Loucy (cell line): ENCODE results near the gene LPP.

ENCODE experiments used
- H2AFZ ChIP-seq: fragments of 200-600 bp; sonication (generic); 2 replicates; pipeline ENCODE4 v1.6.0; 2016; ENCODE audit warnings: antibody characterized with exemption, mild to moderate bottlenecking, low read length, moderate library complexity
- H3F3A ChIP-seq: fragments of 200-600 bp; 2 replicates; pipeline ENCODE4 v1.6.0; 2016; ENCODE audit warnings: antibody characterized with exemption, low read depth, mild to moderate bottlenecking
- H3K27me3 ChIP-seq: fragments of 200-600 bp; sonication (generic); 2 replicates; pipeline ENCODE4 v1.6.1; 2014; ENCODE audit warnings: low read length, mild to moderate bottlenecking; ENCODE audit not compliant: insufficient read depth, poor library complexity, severe bottlenecking
- H3K36me3 ChIP-seq: fragments of 200-600 bp; sonication (generic); 2 replicates; pipeline ENCODE4 v1.6.1; 2016; ENCODE audit warnings: low read length; ENCODE audit not compliant: insufficient read depth
- H3K4me1 ChIP-seq: fragments of 200-600 bp; sonication (generic); 2 replicates; pipeline ENCODE4 v1.5.1; 2014; ENCODE audit warnings: low read length, mild to moderate bottlenecking; ENCODE audit not compliant: insufficient read depth, poor library complexity, severe bottlenecking
- H3K4me2 ChIP-seq: fragments of 200-600 bp; sonication (generic); 2 replicates; pipeline ENCODE4 v1.6.0; 2014; ENCODE audit warnings: antibody characterized with exemption, low read length, low read depth, mild to moderate bottlenecking; ENCODE audit not compliant: poor library complexity, severe bottlenecking
- H3K4me3 ChIP-seq: fragments of 200-600 bp; sonication (generic); 2 replicates; pipeline ENCODE4 v1.5.1; 2014; ENCODE audit warnings: low read length, mild to moderate bottlenecking, mixed read lengths; ENCODE audit not compliant: poor library complexity, severe bottlenecking
- H3K79me2 ChIP-seq: fragments of 200-600 bp; sonication (generic); 2 replicates; pipeline ENCODE4 v1.6.1; 2014; ENCODE audit warnings: low read length; ENCODE audit not compliant: insufficient read depth
- H3K9ac ChIP-seq: fragments of 200-600 bp; sonication (generic); 2 replicates; pipeline ENCODE4 v1.6.0; 2014; ENCODE audit warnings: mild to moderate bottlenecking, low read depth, low read length, moderate library complexity; ENCODE audit not compliant: poor library complexity, severe bottlenecking
- H3K9me2 ChIP-seq: fragments of 200-600 bp; sonication (generic); replicated peaks from 2 replicates; pipeline ENCODE4 v1.6.1; 2016; ENCODE audit warnings: low read depth, low read length, mixed read lengths
- H3K9me3 ChIP-seq: fragments of 200-600 bp; sonication (generic); 2 replicates; pipeline ENCODE4 v1.6.1; 2014; ENCODE audit warnings: mild to moderate bottlenecking, antibody characterized with exemption, low read length, low read depth; ENCODE audit not compliant: insufficient read depth
- H4K20me1 ChIP-seq: fragments of 200-600 bp; sonication (generic); 2 replicates; pipeline ENCODE4 v1.6.0; 2014; ENCODE audit warnings: antibody characterized with exemption, low read length, mild to moderate bottlenecking; ENCODE audit not compliant: insufficient read depth, poor library complexity, severe bottlenecking
- EZH2phosphoT487 ChIP-seq: fragments of 200-600 bp; IDR thresholded peaks from 2 replicates; pipeline ENCODE4 v1.6.1; 2018; ENCODE audit warnings: antibody characterized with exemption, mild to moderate bottlenecking, moderate library complexity, borderline replicate concordance
- TF ChIP-seq, protein P1 (sequence below): fragments of 200-600 bp; sonication (generic); conservative IDR thresholded peaks from 2 replicates; pipeline ENCODE4 v1.5.1; 2014; ENCODE audit warnings: mild to moderate bottlenecking, antibody characterized with exemption, low read length

Gene LPP

GRCh38 chr3:188818282-188818681 lies 664.3 kb downstream of the LPP start:
- Histone ChIP-seq H3F3A (no peaks in the 10 kb centered on the region), H2AFZ (no peak overlapping the region), H3K4me3 (no peak overlapping the region), H3K4me1 (peaks cover 11% of the 10 kb centered on the region), H3K9me3 (no peaks in the 10 kb centered on the region), H3K79me2 (no peaks in the 10 kb centered on the region), H3K4me2 (no peak overlapping the region), H3K9me2 (no peaks in the 10 kb centered on the region), H3K9ac (no peak overlapping the region), H3K36me3 (no peaks in the 10 kb centered on the region), H3K27me3 (no peaks in the 10 kb centered on the region), H4K20me1 (no peaks in the 10 kb centered on the region)
- TF ChIP-seq, protein P1, sequence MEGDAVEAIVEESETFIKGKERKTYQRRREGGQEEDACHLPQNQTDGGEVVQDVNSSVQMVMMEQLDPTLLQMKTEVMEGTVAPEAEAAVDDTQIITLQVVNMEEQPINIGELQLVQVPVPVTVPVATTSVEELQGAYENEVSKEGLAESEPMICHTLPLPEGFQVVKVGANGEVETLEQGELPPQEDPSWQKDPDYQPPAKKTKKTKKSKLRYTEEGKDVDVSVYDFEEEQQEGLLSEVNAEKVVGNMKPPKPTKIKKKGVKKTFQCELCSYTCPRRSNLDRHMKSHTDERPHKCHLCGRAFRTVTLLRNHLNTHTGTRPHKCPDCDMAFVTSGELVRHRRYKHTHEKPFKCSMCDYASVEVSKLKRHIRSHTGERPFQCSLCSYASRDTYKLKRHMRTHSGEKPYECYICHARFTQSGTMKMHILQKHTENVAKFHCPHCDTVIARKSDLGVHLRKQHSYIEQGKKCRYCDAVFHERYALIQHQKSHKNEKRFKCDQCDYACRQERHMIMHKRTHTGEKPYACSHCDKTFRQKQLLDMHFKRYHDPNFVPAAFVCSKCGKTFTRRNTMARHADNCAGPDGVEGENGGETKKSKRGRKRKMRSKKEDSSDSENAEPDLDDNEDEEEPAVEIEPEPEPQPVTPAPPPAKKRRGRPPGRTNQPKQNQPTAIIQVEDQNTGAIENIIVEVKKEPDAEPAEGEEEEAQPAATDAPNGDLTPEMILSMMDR, result no peak
- no peak for TF ChIP-seq EZH2phosphoT487

DNA sequence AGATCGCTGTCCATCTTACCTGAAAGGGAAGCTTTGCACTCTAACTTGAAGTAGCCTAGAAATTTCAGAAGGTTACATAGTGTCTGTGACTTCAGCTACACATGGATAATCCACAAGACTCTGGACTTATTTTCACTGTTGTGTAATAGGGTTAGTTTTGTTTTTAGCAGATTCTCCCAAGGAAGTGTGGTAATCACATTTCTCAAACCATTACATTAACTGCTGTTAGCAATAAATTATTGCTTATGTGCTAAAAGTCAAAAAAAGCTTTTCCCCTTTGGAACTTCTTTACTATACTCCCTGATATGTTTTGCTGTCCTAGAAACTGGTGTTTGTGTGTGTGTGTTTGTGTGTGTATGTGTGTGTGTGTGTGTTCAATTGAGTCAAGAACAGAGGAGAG lies 666.0 kb downstream of the LPP start:
- H3K9me2 ChIP-seq, result no peaks in the 10 kb centered on the region
- H2AFZ ChIP-seq, result no peak overlapping the region
- no peak overlapping the region for H3K4me2 ChIP-seq
- no peak for TF ChIP-seq EZH2phosphoT487
- TF ChIP-seq, protein P1, result no peak
- no peaks in the 10 kb centered on the region for H3K79me2 ChIP-seq
- no peaks in the 10 kb centered on the region for H3K9me3 ChIP-seq
- H4K20me1 ChIP-seq, result no peaks in the 10 kb centered on the region
- H3K4me3 ChIP-seq, result no peak overlapping the region
- no peaks in the 10 kb centered on the region for H3K36me3 ChIP-seq
- no peak overlapping the region for H3K9ac ChIP-seq
- H3K4me1 ChIP-seq, result peaks cover 11% of the 10 kb centered on the region
- H3K27me3 ChIP-seq, result no peaks in the 10 kb centered on the region
- no peaks in the 10 kb centered on the region for H3F3A ChIP-seq

GRCh38 chr3:188822004-188822403 lies 668.0 kb downstream of the LPP start:
- TF ChIP-seq, protein P1, result no peak
- no peak for TF ChIP-seq EZH2phosphoT487
- Histone ChIP-seq H4K20me1 (no peaks in the 10 kb centered on the region), H3K27me3 (no peaks in the 10 kb centered on the region), H3K36me3 (no peaks in the 10 kb centered on the region), H3K4me1 (peaks cover 11% of the 10 kb centered on the region), H3K9me2 (no peaks in the 10 kb centered on the region), H3F3A (no peaks in the 10 kb centered on the region), H2AFZ (no peak overlapping the region), H3K9me3 (no peaks in the 10 kb centered on the region), H3K4me2 (no peak overlapping the region), H3K9ac (no peak overlapping the region), H3K79me2 (no peaks in the 10 kb centered on the region), H3K4me3 (no peak overlapping the region)
